Trophoblast cell (in vitro differentiated cells and primary cell): ENCODE results near the gene GJB1.

Experiments
- DNase-seq, 2 donors: peaks; one replicate each; pipeline ENCODE4 v3.0.0-alpha.2; 2016
- H2AFZ ChIP-seq: 2 replicates; pipeline ENCODE4 v1.6.1; 2013; ENCODE audit warnings: low read length, moderate library complexity, mild to moderate bottlenecking; ENCODE audit not compliant: insufficient read depth, poor library complexity
- H2AK5ac ChIP-seq: 2 replicates; pipeline ENCODE4 v1.6.1; 2013; ENCODE audit warnings: mild to moderate bottlenecking, low read length
- H2BK120ac ChIP-seq: 2 replicates; pipeline ENCODE4 v1.6.1; 2013; ENCODE audit warnings: low read length, mild to moderate bottlenecking, moderate library complexity; ENCODE audit not compliant: insufficient read depth, poor library complexity
- H2BK12ac ChIP-seq: 2 replicates; pipeline ENCODE4 v1.6.1; 2013; ENCODE audit warnings: mild to moderate bottlenecking, low read length, moderate library complexity
- H2BK5ac ChIP-seq: 2 replicates; pipeline ENCODE4 v1.6.1; 2013; ENCODE audit warnings: low read length, low read depth, moderate library complexity, mild to moderate bottlenecking; ENCODE audit not compliant: poor library complexity
- H3K14ac ChIP-seq: 2 replicates; pipeline ENCODE4 v1.6.1; 2013; ENCODE audit warnings: mild to moderate bottlenecking, low read length
- H3K18ac ChIP-seq: 2 replicates; pipeline ENCODE4 v1.6.1; 2013; ENCODE audit warnings: mild to moderate bottlenecking, low read length
- H3K23ac ChIP-seq: 2 replicates; pipeline ENCODE4 v1.6.1; 2013; ENCODE audit warnings: low read length
- H3K27ac ChIP-seq: 2 replicates; pipeline ENCODE4 v1.5.1; 2013; ENCODE audit warnings: low read depth, mild to moderate bottlenecking, inconsistent platforms, low read length, moderate library complexity
- H3K27me3 ChIP-seq: 2 replicates; pipeline ENCODE4 v1.6.1; 2013; ENCODE audit warnings: inconsistent platforms, mild to moderate bottlenecking, low read length, moderate library complexity; ENCODE audit not compliant: insufficient read depth
- H3K36me3 ChIP-seq, 2 experiments: 1 replicate in 1 of 2; 2 replicates in 1 of 2; pipeline ENCODE4 v1.6.1; 2013; ENCODE audit warnings: low read length in 2 of 2, mild to moderate bottlenecking in 2 of 2, moderate library complexity in 1 of 2; ENCODE audit not compliant: insufficient read depth in 2 of 2, control insufficient read depth in 1 of 2
- H3K4ac ChIP-seq: 2 replicates; pipeline ENCODE4 v1.6.1; 2013; ENCODE audit warnings: low read depth, mild to moderate bottlenecking, low read length, moderate library complexity
- H3K4me1 ChIP-seq, 2 experiments: 1 replicate in 1 of 2; 2 replicates in 1 of 2; pipeline ENCODE4 v1.6.1; 2013; ENCODE audit warnings: low read length in 2 of 2, mild to moderate bottlenecking in 2 of 2, moderate library complexity in 1 of 2; ENCODE audit not compliant: insufficient read depth in 2 of 2, control insufficient read depth in 1 of 2
- H3K4me2 ChIP-seq: 2 replicates; pipeline ENCODE4 v1.6.1; 2013; ENCODE audit warnings: inconsistent platforms, mild to moderate bottlenecking, low read length, moderate library complexity
- H3K4me3 ChIP-seq: 2 replicates; pipeline ENCODE4 v1.5.1; 2013; ENCODE audit warnings: mild to moderate bottlenecking, low read depth, low read length, inconsistent platforms
- H3K79me1 ChIP-seq: one replicate; pipeline ENCODE4 v1.6.1; 2013; ENCODE audit warnings: low read length
- H3K79me2 ChIP-seq: 2 replicates; pipeline ENCODE4 v1.6.1; 2013; ENCODE audit warnings: low read length, mild to moderate bottlenecking; ENCODE audit not compliant: control insufficient read depth, insufficient read depth, poor library complexity
- H3K9ac ChIP-seq: 2 replicates; pipeline ENCODE4 v1.6.1; 2013; ENCODE audit warnings: mild to moderate bottlenecking, low read length
- H3K9me3 ChIP-seq: 2 replicates; pipeline ENCODE4 v1.6.1; 2013; ENCODE audit warnings: low read depth, mild to moderate bottlenecking, control low read depth, inconsistent platforms, low read length; ENCODE audit not compliant: insufficient read depth
- H4K12ac ChIP-seq: 2 replicates; pipeline ENCODE4 v1.6.1; 2013; ENCODE audit warnings: low read depth, mild to moderate bottlenecking, low read length, moderate library complexity
- H4K8ac ChIP-seq: 2 replicates; pipeline ENCODE4 v1.6.1; 2013; ENCODE audit warnings: low read depth, mild to moderate bottlenecking, low read length, moderate library complexity
- H4K91ac ChIP-seq: one replicate; pipeline ENCODE4 v1.6.1; 2013; ENCODE audit warnings: low read depth, mild to moderate bottlenecking, low read length, moderate library complexity
- WGBS: extraction: QIAGEN DNeasy Blood & Tissue Kit; methylation state at CpG from one replicate; pipeline ENCODE4 v1.1.7; 2013; ENCODE audit warnings: missing lambda C conversion rate; ENCODE audit not compliant: insufficient read length, insufficient coverage; ENCODE audit errors: extremely low coverage; 5-methylcytosine and 5-hydroxymethylcytosine counted together

GJB1 gene

DNA sequence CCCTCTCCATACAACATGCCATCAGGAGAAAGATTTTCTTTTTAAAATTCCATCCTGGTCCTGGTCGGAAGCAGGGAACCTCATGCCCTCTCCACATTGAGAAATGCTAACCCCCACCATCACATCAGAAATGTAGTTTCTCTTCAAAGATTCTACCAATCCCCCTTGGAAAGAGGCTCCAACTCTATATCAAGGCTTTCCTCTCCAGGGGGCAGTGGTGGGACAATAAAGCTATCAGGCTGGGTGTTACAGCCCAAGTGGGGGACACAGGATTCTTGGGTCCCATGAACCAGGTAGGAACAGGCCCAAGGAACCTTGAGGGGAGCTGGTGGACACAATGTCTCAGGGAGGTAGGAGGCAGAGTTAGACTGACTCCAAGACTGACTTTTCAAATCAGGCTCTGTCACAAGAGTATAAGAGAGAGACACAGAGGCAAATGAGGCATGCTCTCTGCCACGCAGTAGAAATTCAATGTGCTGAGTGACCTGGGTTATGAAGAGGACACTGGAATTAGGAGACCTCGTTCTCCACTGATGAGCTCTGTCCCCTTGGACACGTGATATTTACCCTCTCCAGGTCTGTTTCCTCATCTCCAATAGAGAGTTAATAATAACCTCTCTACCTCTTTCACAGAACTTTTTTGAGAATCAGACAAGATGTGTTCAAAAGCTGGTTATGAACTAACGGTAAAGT is 4.5 kb downstream of the GJB1 start:
- Histone ChIP-seq H3K9me3 (no peaks in the 10 kb centered on the region), H3K4ac (no peak overlapping the region), H2AFZ (no peak overlapping the region), H4K12ac (no peak overlapping the region), H3K36me3 (no peaks in the 10 kb centered on the region), H2AK5ac (no peak overlapping the region), H3K79me1 (no peaks in the 10 kb centered on the region), H3K23ac (no peak overlapping the region), H3K18ac (no peak overlapping the region), H2BK120ac (no peak overlapping the region), H2BK5ac (no peak overlapping the region), H3K9ac (no peak overlapping the region), H3K27me3 (no peaks in the 10 kb centered on the region), H3K14ac (no peak overlapping the region), H4K91ac (no peak overlapping the region), H2BK12ac (no peak overlapping the region), H3K4me3 (no peak overlapping the region), H3K4me2 (no peak overlapping the region), H3K27ac (no peak overlapping the region), H3K79me2 (no peaks in the 10 kb centered on the region), H3K4me1 (no peaks in the 10 kb centered on the region), H4K8ac (no peak overlapping the region)
- no peak for DNase-seq
- no CpG with 5 or more reads among the region's 5 CpGs for WGBS

DNA sequence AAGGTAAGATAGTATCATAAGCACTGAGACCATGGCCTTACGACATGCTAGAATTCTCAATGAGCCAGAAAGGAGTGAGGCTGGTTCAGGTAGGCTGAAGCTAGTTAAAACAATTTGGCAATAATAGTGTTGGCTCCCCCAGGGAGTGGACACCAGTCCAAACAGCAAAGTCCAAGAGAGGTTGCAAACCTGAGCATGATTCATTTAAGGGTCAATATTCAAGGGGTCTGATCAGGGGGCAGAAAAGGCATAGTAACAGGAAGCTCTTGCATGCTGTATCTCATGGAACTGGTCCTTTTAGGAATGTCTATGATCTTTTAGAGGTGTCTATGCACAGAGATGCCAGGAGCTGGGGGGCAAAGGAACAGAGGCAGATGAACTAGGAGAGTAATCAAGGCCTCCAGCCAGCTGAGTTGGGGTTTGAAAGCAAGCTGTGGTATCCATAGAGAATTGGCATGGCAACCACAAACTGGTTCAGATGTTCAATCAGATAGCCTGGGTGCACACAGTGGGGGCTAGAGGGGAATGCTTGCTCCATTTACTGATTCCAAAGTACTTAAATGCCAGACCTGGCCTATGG is 5.1 kb downstream of the GJB1 start:
- WGBS: no CpG with 5 or more reads among the region's 1 CpG
- Histone ChIP-seq H4K12ac (no peak overlapping the region), H3K4me2 (no peak overlapping the region), H3K27ac (no peak overlapping the region), H3K18ac (no peak overlapping the region), H3K36me3 (no peaks in the 10 kb centered on the region), H2AK5ac (no peak overlapping the region), H2BK5ac (no peak overlapping the region), H3K23ac (no peak overlapping the region), H3K4ac (no peak overlapping the region), H3K4me3 (no peak overlapping the region), H3K4me1 (no peaks in the 10 kb centered on the region), H3K9me3 (no peaks in the 10 kb centered on the region), H3K79me2 (no peaks in the 10 kb centered on the region), H4K91ac (no peak overlapping the region), H2AFZ (no peak overlapping the region), H2BK12ac (no peak overlapping the region), H3K27me3 (no peaks in the 10 kb centered on the region), H3K79me1 (no peaks in the 10 kb centered on the region), H3K9ac (no peak overlapping the region), H4K8ac (no peak overlapping the region), H3K14ac (no peak overlapping the region), H2BK120ac (no peak overlapping the region)
- no peak for DNase-seq

DNA sequence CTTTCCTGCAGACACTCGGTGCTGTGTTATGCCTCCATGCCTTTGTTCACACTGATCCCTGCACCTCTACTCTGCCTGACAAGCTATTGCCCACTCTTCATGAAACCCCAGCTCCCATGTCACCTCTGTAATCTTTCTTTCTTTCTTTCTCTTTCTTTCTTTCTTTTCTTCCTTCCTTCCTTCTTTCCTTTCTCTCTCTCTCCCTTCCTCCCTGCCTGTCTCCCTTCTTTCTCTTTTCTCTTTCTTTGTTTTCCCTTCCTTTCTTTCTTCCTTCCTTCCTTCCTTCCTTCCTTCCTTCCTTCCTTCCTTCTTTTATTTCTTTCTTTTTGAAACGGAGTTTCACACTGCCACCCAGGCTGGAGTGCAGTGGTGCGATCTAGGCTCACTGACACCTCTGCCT is 12.5 kb downstream of the GJB1 start:
- Histone ChIP-seq H2AFZ (no peak overlapping the region), H4K12ac (no peak overlapping the region), H3K27me3 (no peaks in the 10 kb centered on the region), H3K9me3 (no peaks in the 10 kb centered on the region), H2BK120ac (no peak overlapping the region), H4K8ac (no peak overlapping the region), H3K79me1 (no peaks in the 10 kb centered on the region), H4K91ac (no peak overlapping the region), H3K9ac (no peak overlapping the region), H2BK5ac (no peak overlapping the region), H3K4me2 (no peak overlapping the region), H3K4me3 (no peak overlapping the region), H3K36me3 (peaks cover 7 to 10% of the 10 kb centered on the region in 2 experiments), H3K27ac (no peak overlapping the region), H2AK5ac (no peak overlapping the region), H3K79me2 (no peaks in the 10 kb centered on the region), H2BK12ac (no peak overlapping the region), H3K4me1 (no peaks in the 10 kb centered on the region), H3K23ac (no peak overlapping the region), H3K4ac (no peak overlapping the region), H3K14ac (no peak overlapping the region), H3K18ac (no peak overlapping the region)
- DNase-seq: no peak
- no CpG with 5 or more reads among the region's 3 CpGs for WGBS

DNA sequence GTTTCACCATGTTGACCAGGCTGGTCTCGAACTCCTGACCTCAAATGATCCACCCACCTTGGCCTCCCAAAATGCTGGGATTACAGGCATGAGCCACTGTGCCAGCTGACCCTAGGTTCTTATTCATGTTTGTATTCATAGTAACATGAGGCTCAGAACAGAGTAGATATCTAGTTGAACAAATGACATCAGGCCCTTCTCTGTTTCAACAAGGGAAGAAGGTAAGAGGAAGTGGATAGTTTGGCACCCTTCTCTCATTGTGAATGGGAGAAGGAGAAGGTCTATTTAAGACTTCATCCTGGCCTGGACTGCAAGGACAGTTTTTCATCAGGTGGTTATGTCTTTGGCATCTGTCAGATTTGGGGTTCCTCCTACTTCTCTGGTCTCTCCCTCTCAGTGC is 13.8 kb downstream of the GJB1 start:
- no CpG with 5 or more reads among the region's 1 CpG for WGBS
- no peaks in the 10 kb centered on the region for H3K79me1 ChIP-seq
- H3K79me2 ChIP-seq: no peaks in the 10 kb centered on the region
- no peak overlapping the region for H4K91ac ChIP-seq
- H3K4me2 ChIP-seq: no peak overlapping the region
- H3K14ac ChIP-seq: no peak overlapping the region
- H2AK5ac ChIP-seq: no peak overlapping the region
- no peaks in the 10 kb centered on the region for H3K4me1 ChIP-seq
- no peaks in the 10 kb centered on the region for H3K27me3 ChIP-seq
- H3K9me3 ChIP-seq: no peaks in the 10 kb centered on the region
- no peak overlapping the region for H2BK5ac ChIP-seq
- no peak overlapping the region for H4K12ac ChIP-seq
- no peak overlapping the region for H3K18ac ChIP-seq
- no peak overlapping the region for H2BK120ac ChIP-seq
- H3K9ac ChIP-seq: no peak overlapping the region
- H3K27ac ChIP-seq: no peak overlapping the region
- no peak overlapping the region for H3K4ac ChIP-seq
- H2BK12ac ChIP-seq: no peak overlapping the region
- H4K8ac ChIP-seq: no peak overlapping the region
- no peak overlapping the region for H2AFZ ChIP-seq
- no peak overlapping the region for H3K23ac ChIP-seq
- H3K4me3 ChIP-seq: no peak overlapping the region
- DNase-seq: no peak
- peaks cover 18 to 24% of the 10 kb centered on the region in 2 experiments for H3K36me3 ChIP-seq
